K562 (cell line): ENCODE data around the gene INO80. TPM values are rescaled to one million over a fixed set of nuclear protein-coding genes. Genes with fewer than 3 reads are reported as not detected.

ENCODE experiments used
- CBX5 ChIP-seq: IDR thresholded peaks from 2 replicates; pipeline ENCODE4 v1.6.1; 2014; ENCODE audit warnings: low read depth, borderline replicate concordance
- CREB1 ChIP-seq, 2 experiments: sonication (generic) in 1 of 2; formaldehyde crosslinking in 1 of 2; IDR thresholded peaks; 2 replicates each; pipeline versions ENCODE4 v1.6.1 to v1.8.0; 2012 to 2022; ENCODE audit warnings: inconsistent platforms in 1 of 2, mild to moderate bottlenecking in 1 of 2, missing genetic modification reagents in 1 of 2, moderate library complexity in 1 of 2
- ETV1 ChIP-seq: fragments of 450-650 bp; conservative IDR thresholded peaks from 2 replicates; pipeline ENCODE4 v1.6.1; 2016; ENCODE audit warnings: missing genetic modification characterization, control low read depth, low read depth, missing compliant biosample characterization
- GATAD2A ChIP-seq: fragments of 450-650 bp; IDR thresholded peaks from 2 replicates; pipeline ENCODE4 v1.6.1; 2017
- HDGF ChIP-seq: fragments of 450-650 bp; IDR thresholded peaks from 2 replicates; pipeline ENCODE4 v1.6.1; 2016
- NCOA4 ChIP-seq: fragments of 450-650 bp; IDR thresholded peaks from 2 replicates; pipeline ENCODE4 v1.6.1; 2018; ENCODE audit warnings: mild to moderate bottlenecking; ENCODE audit not compliant: partially characterized antibody
- NCOR1 ChIP-seq: fragments of 450-650 bp; IDR thresholded peaks from 2 replicates; pipeline ENCODE4 v1.6.1; 2016; ENCODE audit warnings: mild to moderate bottlenecking, moderate library complexity
- NFIX ChIP-seq: fragments of 250-450 bp; sonication (Bioruptor Pico); IDR thresholded peaks from 2 replicates; pipeline ENCODE4 v1.4.0; 2020; ENCODE audit warnings: low read depth, mild to moderate bottlenecking, moderate library complexity
- NONO ChIP-seq, 2 experiments: fragments of 200-400 bp in 1 of 2; fragments of 450-650 bp in 1 of 2; formaldehyde crosslinking in 1 of 2; IDR thresholded peaks; 2 replicates each; pipeline ENCODE4 v1.6.1; 2017; ENCODE audit warnings: low read depth in 2 of 2, mild to moderate bottlenecking in 2 of 2, moderate library complexity in 2 of 2, low read length in 1 of 2
- PBX2 ChIP-seq, 2 experiments: IDR thresholded peaks in 1 of 2; conservative IDR thresholded peaks in 1 of 2; 2 replicates each; pipeline ENCODE4 v1.6.1; 2016; ENCODE audit warnings: low read depth in 2 of 2, mild to moderate bottlenecking in 1 of 2, missing compliant biosample characterization in 1 of 2, missing genetic modification characterization in 1 of 2, moderate library complexity in 1 of 2
- PURB ChIP-seq: sonication (generic); formaldehyde crosslinking; IDR thresholded peaks from 2 replicates; pipeline ENCODE4 v1.9.0; 2021; ENCODE audit warnings: low read depth, mild to moderate bottlenecking, missing genetic modification reagents
- RCOR1 ChIP-seq, 2 experiments: IDR thresholded peaks; 2 replicates each; pipeline ENCODE4 v1.6.1; 2012; ENCODE audit warnings: low read depth in 2 of 2, low read length in 2 of 2, borderline replicate concordance in 1 of 2, improper control_type of control experiment in 1 of 2
- RHOXF2B ChIP-seq: fragments of 250-450 bp; sonication (Bioruptor Pico); conservative IDR thresholded peaks from 2 replicates; pipeline ENCODE4 v1.5.1; 2021
- SMAD1 ChIP-seq: fragments of 150-350 bp; IDR thresholded peaks from 2 replicates; pipeline ENCODE4 v1.6.1; 2014; ENCODE audit warnings: low read length, low read depth; ENCODE audit not compliant: partially characterized antibody
- TAL1 ChIP-seq: fragments of 450-650 bp; IDR thresholded peaks from 2 replicates; pipeline ENCODE4 v1.6.1; 2016; ENCODE audit warnings: mild to moderate bottlenecking
- ZNF274 ChIP-seq: IDR thresholded peaks from 2 replicates; pipeline ENCODE4 v1.6.1; 2011; ENCODE audit warnings: low read depth, mild to moderate bottlenecking, low read length, moderate library complexity, borderline replicate concordance
- ZNF644 ChIP-seq: fragments of 200-800 bp; sonication (Bioruptor generic); IDR thresholded peaks from 2 replicates; pipeline ENCODE4 v1.6.1; 2016; ENCODE audit warnings: low read depth, missing genetic modification characterization, missing compliant biosample characterization
- ZNF766 ChIP-seq: fragments of 200-800 bp; sonication (Bioruptor generic); conservative IDR thresholded peaks from 2 replicates; pipeline ENCODE4 v1.6.1; 2016; ENCODE audit warnings: missing genetic modification characterization, missing compliant biosample characterization
- polyA plus RNA-seq, 8 experiments: library from polyadenylated mRNA; depleted of rRNA in 4 of 8; stranded (reverse) in 5 of 8; unstranded in 3 of 8; fragments of >200 nt; fragmentation: Nextera tagmentation in 2 of 8; fragmentation: Illumina TruSeq in 1 of 8; extraction: Ambion mirVana in 2 of 8; extraction: Trizol in 1 of 8; gene quantifications; 2 replicates each; pipeline versions ENCODE4 v1.2.1 to v1.2.3, GENCODE V29; 2011 to 2014; ENCODE audit warnings: inconsistent platforms in 1 of 8, missing spikeins in 1 of 8
- total RNA-seq, 7 experiments: library from RNA; depleted of rRNA in 6 of 7; stranded (reverse); fragments of >200 nt in 6 of 7; fragmentation: Illumina TruSeq in 2 of 7; extraction: Trizol in 2 of 7; gene quantifications; 2 replicates each; pipeline versions ENCODE4 v1.2.1 to v1.2.3, GENCODE V29; 2011 to 2021; ENCODE audit warnings: low replicate concordance in 1 of 7
- TF ChIP-seq, protein P1 (sequence below): IDR thresholded peaks from 2 replicates; pipeline ENCODE4 v1.6.1; 2016; ENCODE audit warnings: missing genetic modification characterization, missing compliant biosample characterization
- TF ChIP-seq, protein P2 (sequence below): fragments of 200-400 bp; formaldehyde crosslinking; IDR thresholded peaks from 2 replicates; pipeline ENCODE4 v1.6.1; 2017; ENCODE audit warnings: mild to moderate bottlenecking, low read depth, low read length, moderate library complexity
- TF ChIP-seq, protein P3 (sequence below): fragments of 450-650 bp; IDR thresholded peaks from 2 replicates; pipeline ENCODE4 v1.6.1; 2014; ENCODE audit warnings: low read depth, mild to moderate bottlenecking, moderate library complexity, borderline replicate concordance

The INO80 gene
- total and polyA plus RNA-seq, 9 of the 15 experiments (the other 6 are each of a cell fraction or from before 2014, with no cell fraction given): 1.1 to 25.7 (median 19.9) TPM

- TF ChIP-seq ZNF766 (CRISPR knock-in tag): no peak
- no peak for TF ChIP-seq PURB
- TF ChIP-seq, protein P1, sequence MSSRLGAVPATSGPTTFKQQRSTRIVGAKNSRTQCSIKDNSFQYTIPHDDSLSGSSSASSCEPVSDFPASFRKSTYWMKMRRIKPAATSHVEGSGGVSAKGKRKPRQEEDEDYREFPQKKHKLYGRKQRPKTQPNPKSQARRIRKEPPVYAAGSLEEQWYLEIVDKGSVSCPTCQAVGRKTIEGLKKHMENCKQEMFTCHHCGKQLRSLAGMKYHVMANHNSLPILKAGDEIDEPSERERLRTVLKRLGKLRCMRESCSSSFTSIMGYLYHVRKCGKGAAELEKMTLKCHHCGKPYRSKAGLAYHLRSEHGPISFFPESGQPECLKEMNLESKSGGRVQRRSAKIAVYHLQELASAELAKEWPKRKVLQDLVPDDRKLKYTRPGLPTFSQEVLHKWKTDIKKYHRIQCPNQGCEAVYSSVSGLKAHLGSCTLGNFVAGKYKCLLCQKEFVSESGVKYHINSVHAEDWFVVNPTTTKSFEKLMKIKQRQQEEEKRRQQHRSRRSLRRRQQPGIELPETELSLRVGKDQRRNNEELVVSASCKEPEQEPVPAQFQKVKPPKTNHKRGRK (tag): no peak
- TF ChIP-seq TAL1: peak; percentile 66
- TF ChIP-seq, protein P2, sequence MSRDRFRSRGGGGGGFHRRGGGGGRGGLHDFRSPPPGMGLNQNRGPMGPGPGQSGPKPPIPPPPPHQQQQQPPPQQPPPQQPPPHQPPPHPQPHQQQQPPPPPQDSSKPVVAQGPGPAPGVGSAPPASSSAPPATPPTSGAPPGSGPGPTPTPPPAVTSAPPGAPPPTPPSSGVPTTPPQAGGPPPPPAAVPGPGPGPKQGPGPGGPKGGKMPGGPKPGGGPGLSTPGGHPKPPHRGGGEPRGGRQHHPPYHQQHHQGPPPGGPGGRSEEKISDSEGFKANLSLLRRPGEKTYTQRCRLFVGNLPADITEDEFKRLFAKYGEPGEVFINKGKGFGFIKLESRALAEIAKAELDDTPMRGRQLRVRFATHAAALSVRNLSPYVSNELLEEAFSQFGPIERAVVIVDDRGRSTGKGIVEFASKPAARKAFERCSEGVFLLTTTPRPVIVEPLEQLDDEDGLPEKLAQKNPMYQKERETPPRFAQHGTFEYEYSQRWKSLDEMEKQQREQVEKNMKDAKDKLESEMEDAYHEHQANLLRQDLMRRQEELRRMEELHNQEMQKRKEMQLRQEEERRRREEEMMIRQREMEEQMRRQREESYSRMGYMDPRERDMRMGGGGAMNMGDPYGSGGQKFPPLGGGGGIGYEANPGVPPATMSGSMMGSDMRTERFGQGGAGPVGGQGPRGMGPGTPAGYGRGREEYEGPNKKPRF: no peak
- no peak for TF ChIP-seq NONO (IDR thresholded peaks at IDR 0.05; ENCODE audit: low read depth in 2 of 2, low read length in 1 of 2)
- no peak for TF ChIP-seq CREB1 (IDR thresholded peaks at IDR 0.05)
- no peak for TF ChIP-seq CREB1 (CRISPR knock-in tag; IDR thresholded peaks at IDR 0.05)
- no peak for TF ChIP-seq GATAD2A
- no peak for TF ChIP-seq NFIX (CRISPR knock-in tag)
- TF ChIP-seq ETV1 (tag): no peak
- TF ChIP-seq, protein P3, sequence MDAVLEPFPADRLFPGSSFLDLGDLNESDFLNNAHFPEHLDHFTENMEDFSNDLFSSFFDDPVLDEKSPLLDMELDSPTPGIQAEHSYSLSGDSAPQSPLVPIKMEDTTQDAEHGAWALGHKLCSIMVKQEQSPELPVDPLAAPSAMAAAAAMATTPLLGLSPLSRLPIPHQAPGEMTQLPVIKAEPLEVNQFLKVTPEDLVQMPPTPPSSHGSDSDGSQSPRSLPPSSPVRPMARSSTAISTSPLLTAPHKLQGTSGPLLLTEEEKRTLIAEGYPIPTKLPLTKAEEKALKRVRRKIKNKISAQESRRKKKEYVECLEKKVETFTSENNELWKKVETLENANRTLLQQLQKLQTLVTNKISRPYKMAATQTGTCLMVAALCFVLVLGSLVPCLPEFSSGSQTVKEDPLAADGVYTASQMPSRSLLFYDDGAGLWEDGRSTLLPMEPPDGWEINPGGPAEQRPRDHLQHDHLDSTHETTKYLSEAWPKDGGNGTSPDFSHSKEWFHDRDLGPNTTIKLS: no peak
- TF ChIP-seq RHOXF2B (CRISPR knock-in tag): no peak
- no peak for TF ChIP-seq ZNF274
- 0 out of 2 replicates have a peak, but pooled peaks have one; percentile 24 for TF ChIP-seq NCOR1
- TF ChIP-seq SMAD1: no peak
- TF ChIP-seq ZNF644: no peak
- TF ChIP-seq RCOR1 (IDR thresholded peaks at IDR 0.05; ENCODE audit: borderline replicate concordance in 1 of 2, low read depth in 2 of 2, low read length in 2 of 2): 0 out of 4 replicates have a peak, but pooled peaks of 1 of the 2 experiments have one; percentile 24
- TF ChIP-seq HDGF: no peak
- TF ChIP-seq CBX5: no peak
- no peak for TF ChIP-seq NCOA4
- no peak for TF ChIP-seq PBX2 (CRISPR knock-in tag; IDR thresholded peaks at IDR 0.05; ENCODE audit: low read depth)
- peak; percentile 53; the same call in 1 of the 2 replicates for TF ChIP-seq PBX2 (tag; conservative IDR thresholded peaks at IDR 0.05; ENCODE audit: low read depth)
Measured at GRCh38 chr15:41096178-41096577, 19.9 kb downstream of the INO80 start (continued).
